Chondrocyte (in vitro differentiated cells): ENCODE measurements around the gene SLC39A11. TPM values are rescaled to one million over a fixed set of nuclear protein-coding genes. Genes with fewer than 3 reads are reported as not detected.

Experiments used
- DNase-seq: peaks from one replicate; pipeline ENCODE4 v3.0.0; 2021; ENCODE audit warnings: mixed read lengths, low spot score
- H3K27ac Mint-ChIP-seq: one replicate; pipeline ENCODE4 v1.8.0; 2021; ENCODE audit warnings: mild to moderate bottlenecking, moderate library complexity, mixed read lengths; ENCODE audit not compliant: unreplicated experiment
- H3K27me3 Mint-ChIP-seq: 2 replicates; pipeline ENCODE4 v1.8.0; 2021; ENCODE audit warnings: low read depth, mixed read lengths
- H3K36me3 Mint-ChIP-seq: 2 replicates; pipeline ENCODE4 v1.8.0; 2021; ENCODE audit warnings: low read depth, mixed read lengths
- H3K4me1 Mint-ChIP-seq: 2 replicates; pipeline ENCODE4 v1.8.0; 2021; ENCODE audit warnings: low read depth, mild to moderate bottlenecking, mixed read lengths
- H3K4me3 Mint-ChIP-seq: one replicate; pipeline ENCODE4 v1.8.0; 2021; ENCODE audit warnings: mild to moderate bottlenecking, moderate library complexity, mixed read lengths; ENCODE audit not compliant: unreplicated experiment
- H3K9me3 Mint-ChIP-seq: 2 replicates; pipeline ENCODE4 v1.8.0; 2021; ENCODE audit warnings: low read depth, mixed read lengths
- CTCF ChIP-seq: fragments of 200-600 bp; sonication (generic); IDR thresholded peaks from 2 replicates; pipeline ENCODE4 v1.5.0; 2021; ENCODE audit warnings: antibody characterized with exemption, mild to moderate bottlenecking, moderate library complexity
- total RNA-seq: library from RNA; stranded (reverse); gene quantifications from 3 replicates; pipeline ENCODE4 v1.2.1, GENCODE V29; 2021

Gene SLC39A11
- total RNA-seq, 1 donor from 2014 or later = 25.3 TPM

GRCh38 chr17:73107191-73107590, 14.7 kb upstream of the SLC39A11 start:
- H3K27ac Mint-ChIP-seq = no peak overlapping the region
- DNase-seq = no peak
- no peaks in the 10 kb centered on the region for H3K27me3 Mint-ChIP-seq
- H3K4me1 Mint-ChIP-seq = no peaks in the 10 kb centered on the region
- no peak overlapping the region for H3K4me3 Mint-ChIP-seq
- no peaks in the 10 kb centered on the region for H3K9me3 Mint-ChIP-seq
- TF ChIP-seq CTCF = no peak
- H3K36me3 Mint-ChIP-seq = peaks cover 2% of the 10 kb centered on the region

- TF ChIP-seq CTCF = no peak
- H3K9me3 Mint-ChIP-seq = no peaks in the 10 kb centered on the region
These were observed 12.9 kb upstream of the SLC39A11 start for GRCh38 chr17:73105431-73105830.

GRCh38 chr17:73104450-73104849, 12.0 kb upstream of the SLC39A11 start:
- Mint-ChIP-seq H3K9me3 (no peaks in the 10 kb centered on the region), H3K4me1 (no peaks in the 10 kb centered on the region), H3K27ac (no peak overlapping the region), H3K36me3 (peaks cover 2% of the 10 kb centered on the region), H3K27me3 (no peaks in the 10 kb centered on the region), H3K4me3 (no peak overlapping the region)
- DNase-seq = no peak
- TF ChIP-seq CTCF = no peak

More at GRCh38 chr17:73105431-73105830, 12.9 kb upstream of the SLC39A11 start:
- H3K27me3 Mint-ChIP-seq = no peaks in the 10 kb centered on the region
- H3K4me1 Mint-ChIP-seq = no peaks in the 10 kb centered on the region
- peaks cover 2% of the 10 kb centered on the region for H3K36me3 Mint-ChIP-seq
- H3K4me3 Mint-ChIP-seq = no peak overlapping the region
- no peak overlapping the region for H3K27ac Mint-ChIP-seq
- no peak for DNase-seq

- Mint-ChIP-seq H3K4me1 (no peaks in the 10 kb centered on the region), H3K4me3 (no peak overlapping the region), H3K27ac (peak overlapping the region; percentile 66), H3K9me3 (no peaks in the 10 kb centered on the region), H3K27me3 (no peaks in the 10 kb centered on the region), H3K36me3 (peaks cover 2% of the 10 kb centered on the region)
- TF ChIP-seq CTCF = no peak
- DNase-seq = no peak
These were observed 11.3 kb upstream of the SLC39A11 start for GRCh38 chr17:73103641-73104335.

GRCh38 chr17:73101031-73101430, 8.5 kb upstream of the SLC39A11 start:
- no peaks in the 10 kb centered on the region for H3K36me3 Mint-ChIP-seq
- H3K4me3 Mint-ChIP-seq = no peak overlapping the region
- H3K9me3 Mint-ChIP-seq = no peaks in the 10 kb centered on the region
- H3K4me1 Mint-ChIP-seq = no peaks in the 10 kb centered on the region
- no peaks in the 10 kb centered on the region for H3K27me3 Mint-ChIP-seq
- no peak overlapping the region for H3K27ac Mint-ChIP-seq
- TF ChIP-seq CTCF = no peak
- no peak for DNase-seq
